Heart left ventricle (tissue), 13 donors: ENCODE results near the gene RIN3.

ENCODE experiments used
- CTCF ChIP-seq, 12 donors: fragments of 200-600 bp; sonication (generic) in 4 of 12; IDR thresholded peaks; one replicate each; pipeline versions ENCODE4 v1.5.0 to v1.8.0; 2018 to 2022; ENCODE audit warnings: antibody characterized with exemption in 12 of 12, mild to moderate bottlenecking in 5 of 12
- POLR2A ChIP-seq, 2 donors: fragments of 450-650 bp; IDR thresholded peaks; one replicate each; pipeline ENCODE4 v1.6.1; 2017; ENCODE audit warnings: antibody characterized with exemption in 2 of 2, mild to moderate bottlenecking in 2 of 2, moderate library complexity in 2 of 2
- donor health status: ischemic (EF 13 %, LVEDD 7.1; RV severe dilation, severe dysfunction).
- donor health status: DM: no; HTN: yes; CAD: no.
- donor health status: DM: no; HTN: no; CAD: no.
- donor health status: ischemic (EF 25% LVEDD 6.9; RV normal size, moderate dysfunction).
- donor health status: ischemic (EF 25% LVEDD 5.7; RV mildly dilated, moderate dysfunction).
- donor health status: ischemic (EF 35%, LVEDD 5.7; RV mildly dilated, moderate dysfunction).
- donor health status: nonischemic (EF 11% LVEDD 7.7; RV severe dilation, severe dysfunction).
- donor health status: DM: yes; HTN: yes; CAD: no.
- donor health status: PGD.
- donor health status: ischemic (EF 29% LVEDD 5.4; RV normal size, mild dysfunction).
- donor health status: nonischemic (EF 23%, LVEDD 6.1; RV moderate dilation, normal function).

- TF ChIP-seq CTCF (IDR thresholded peaks at IDR 0.05) (no peak), POLR2A (IDR thresholded peaks at IDR 0.05) (no peak)
Observed at GRCh38 chr14:92473261-92473968, 40.2 kb upstream of the RIN3 start.
